Mesothelial cell of epicardium (in vitro differentiated cells): ENCODE data around the gene NTHL1. TPM values are rescaled to one million over a fixed set of nuclear protein-coding genes. Genes with fewer than 3 reads are reported as not detected.

Experiments used
- DNase-seq, 2 experiments: peaks; one replicate each; pipeline ENCODE4 v3.0.0; 2021; ENCODE audit warnings: low spot score in 2 of 2; ENCODE audit not compliant: unreplicated experiment in 2 of 2
- H3K27ac Mint-ChIP-seq: 2 replicates; pipeline ENCODE4 v1.8.0; 2021; ENCODE audit warnings: mixed read lengths
- H3K27me3 Mint-ChIP-seq: 2 replicates; pipeline ENCODE4 v1.8.0; 2021; ENCODE audit warnings: low read depth, mixed read lengths
- H3K36me3 Mint-ChIP-seq: 2 replicates; pipeline ENCODE4 v1.8.0; 2021; ENCODE audit warnings: mixed read lengths
- H3K4me1 Mint-ChIP-seq: 2 replicates; pipeline ENCODE4 v1.8.0; 2021; ENCODE audit warnings: mixed read lengths
- H3K4me3 Mint-ChIP-seq: 2 replicates; pipeline ENCODE4 v1.8.0; 2021; ENCODE audit warnings: mild to moderate bottlenecking, moderate library complexity, mixed read lengths
- H3K9me3 Mint-ChIP-seq: 2 replicates; pipeline ENCODE4 v1.8.0; 2021; ENCODE audit warnings: mixed read lengths
- CTCF ChIP-seq: fragments of 200-600 bp; sonication (generic); IDR thresholded peaks from one replicate; pipeline ENCODE4 v1.5.0; 2021; ENCODE audit warnings: antibody characterized with exemption; ENCODE audit not compliant: unreplicated experiment
- total RNA-seq: library from RNA; stranded (reverse); gene quantifications from 3 replicates; pipeline ENCODE4 v1.2.1, GENCODE V29; 2021

Gene NTHL1
- total RNA-seq, 1 donor from 2014 or later, result 29.7 TPM

DNA sequence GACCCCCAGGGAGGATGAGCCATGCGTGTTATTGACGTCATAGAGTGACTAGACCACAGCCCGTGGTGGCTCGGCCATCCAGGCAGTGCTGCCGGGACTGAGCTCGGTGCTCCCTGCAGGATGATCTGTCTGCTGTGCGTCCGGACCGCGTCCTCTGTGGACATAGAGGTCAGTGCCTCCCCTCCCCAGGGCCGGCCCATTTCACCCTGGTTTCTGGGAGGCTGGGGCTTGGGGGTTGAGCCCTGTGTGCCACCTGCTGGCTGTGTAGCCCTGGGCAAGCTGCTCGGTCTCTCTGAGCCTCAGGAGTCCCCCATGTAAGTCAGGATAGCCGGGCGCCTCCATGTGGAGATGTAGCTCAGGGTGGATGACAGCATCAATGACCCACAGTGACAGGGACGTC is 8.4 kb upstream of the NTHL1 start:
- no peaks in the 10 kb centered on the region for H3K4me1 Mint-ChIP-seq
- H3K4me3 Mint-ChIP-seq, result no peak overlapping the region
- H3K27ac Mint-ChIP-seq, result no peak overlapping the region
- TF ChIP-seq CTCF, result no peak
- no peak for DNase-seq
- H3K27me3 Mint-ChIP-seq, result no peaks in the 10 kb centered on the region
- H3K36me3 Mint-ChIP-seq, result peaks cover 10% of the 10 kb centered on the region
- H3K9me3 Mint-ChIP-seq, result no peaks in the 10 kb centered on the region

DNA sequence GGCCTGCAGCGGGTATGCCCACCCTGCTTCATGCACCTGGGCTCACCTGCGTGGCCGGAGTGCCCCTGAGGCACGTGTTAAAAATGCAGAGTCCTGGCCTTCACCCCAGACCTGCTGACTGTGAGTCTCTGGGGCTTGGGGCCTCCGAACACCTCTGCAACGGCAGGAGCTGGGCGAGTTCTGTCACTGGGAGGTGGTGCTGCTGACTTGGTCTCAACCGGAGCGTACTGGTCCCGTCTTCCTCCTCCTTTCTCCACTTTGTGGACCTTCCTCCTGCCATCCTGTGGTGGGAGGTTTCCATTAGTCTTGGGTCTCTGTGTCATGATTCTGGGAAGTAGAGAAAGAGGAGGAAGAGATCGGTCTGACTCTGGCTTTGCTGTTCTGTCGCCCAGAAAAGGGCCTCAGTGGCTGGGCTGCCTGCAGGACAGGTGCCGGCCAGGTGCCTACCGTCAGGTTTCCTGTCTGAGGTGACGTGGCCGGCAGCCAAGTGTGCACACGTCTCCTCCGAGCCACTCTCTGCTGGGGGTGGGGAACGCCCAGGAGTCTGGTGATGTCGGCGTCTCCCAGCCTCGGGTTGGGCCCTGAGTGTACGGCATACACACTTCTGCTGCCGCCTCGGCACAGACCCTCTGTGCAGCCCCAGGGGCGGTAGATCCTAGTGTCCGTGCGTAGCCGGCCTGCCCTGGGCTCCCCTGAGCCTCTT is 7.1 kb upstream of the NTHL1 start:
- H3K9me3 Mint-ChIP-seq, result no peaks in the 10 kb centered on the region
- H3K4me1 Mint-ChIP-seq, result no peaks in the 10 kb centered on the region
- DNase-seq, result no peak
- TF ChIP-seq CTCF, result no peak
- H3K27ac Mint-ChIP-seq, result no peak overlapping the region
- no peaks in the 10 kb centered on the region for H3K27me3 Mint-ChIP-seq
- no peak overlapping the region for H3K4me3 Mint-ChIP-seq
- H3K36me3 Mint-ChIP-seq, result peaks cover 12% of the 10 kb centered on the region

DNA sequence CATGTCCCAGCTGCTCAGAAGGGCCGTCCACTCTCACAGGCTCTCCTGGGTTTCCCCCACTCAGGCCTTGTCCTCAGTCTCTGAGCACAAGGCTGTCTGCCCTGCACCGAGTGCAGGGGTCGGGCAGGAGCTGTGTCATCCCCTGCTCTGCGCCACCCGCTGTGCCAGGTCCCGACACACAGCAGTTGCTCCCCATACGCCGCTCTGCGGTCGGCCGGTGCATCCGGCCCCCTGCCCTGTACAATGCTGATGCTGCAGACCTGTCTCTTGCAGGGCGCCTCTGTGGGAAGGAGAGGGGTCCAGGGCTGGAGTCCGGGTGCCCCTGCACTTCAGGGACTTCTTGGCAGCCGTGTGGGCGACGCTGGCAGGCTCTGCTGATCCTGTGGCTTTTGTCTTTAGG is 6.3 kb upstream of the NTHL1 start:
- no peak for DNase-seq
- no peak for TF ChIP-seq CTCF
- Mint-ChIP-seq H3K4me3 (no peak overlapping the region), H3K36me3 (peaks cover 12% of the 10 kb centered on the region), H3K4me1 (peaks cover 1% of the 10 kb centered on the region), H3K27ac (no peak overlapping the region), H3K27me3 (no peaks in the 10 kb centered on the region), H3K9me3 (no peaks in the 10 kb centered on the region)

- no peak overlapping the region for H3K27ac Mint-ChIP-seq
- peaks cover 8% of the 10 kb centered on the region for H3K4me1 Mint-ChIP-seq
- no peak overlapping the region for H3K4me3 Mint-ChIP-seq
- H3K27me3 Mint-ChIP-seq, result no peaks in the 10 kb centered on the region
- no peak for TF ChIP-seq CTCF
- no peaks in the 10 kb centered on the region for H3K9me3 Mint-ChIP-seq
- no peak for DNase-seq
- peaks cover 12% of the 10 kb centered on the region for H3K36me3 Mint-ChIP-seq
These were observed 5.6 kb upstream of the NTHL1 start for GRCh38 chr16:2053211-2053610.

DNA sequence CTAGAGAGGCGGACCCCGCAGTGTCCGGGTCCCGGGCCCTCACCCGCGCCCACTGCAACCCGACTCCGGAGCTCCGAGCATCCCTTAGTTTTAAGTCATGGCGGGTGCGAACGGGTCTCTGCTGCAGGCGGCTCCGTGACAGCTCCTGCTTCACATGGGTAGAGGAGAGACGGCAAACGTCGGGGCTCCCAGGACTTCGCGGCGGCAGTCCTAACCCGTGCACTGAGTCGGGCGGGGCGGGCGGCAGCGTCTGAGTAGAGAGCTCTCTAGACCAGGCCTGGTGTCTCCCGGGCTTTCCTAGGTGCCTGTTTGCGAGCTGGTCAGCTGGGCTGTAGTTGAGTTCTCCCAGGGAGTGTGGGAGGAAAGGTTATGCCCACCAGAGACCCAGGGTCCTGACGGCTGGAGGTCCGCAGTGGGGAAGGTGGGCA is 496 bp upstream of the NTHL1 start:
- Mint-ChIP-seq H3K4me1 (peaks cover 18% of the 10 kb centered on the region), H3K27me3 (no peaks in the 10 kb centered on the region)

More for the DNA sequence above, 496 bp upstream of the NTHL1 start:
- Mint-ChIP-seq H3K27ac (peak overlapping the region; percentile 57), H3K4me3 (peak overlapping the region; percentile 89), H3K36me3 (peaks cover 7% of the 10 kb centered on the region), H3K9me3 (no peaks in the 10 kb centered on the region)
- no peak for DNase-seq
- no peak for TF ChIP-seq CTCF
